GDM1 (cell line): ENCODE data around the gene CIAO3.

Experiments used
- DNase-seq: peaks from one replicate; lab custom pipeline; 2025; lab: John Stamatoyannopoulos, UW

The CIAO3 gene

DNA sequence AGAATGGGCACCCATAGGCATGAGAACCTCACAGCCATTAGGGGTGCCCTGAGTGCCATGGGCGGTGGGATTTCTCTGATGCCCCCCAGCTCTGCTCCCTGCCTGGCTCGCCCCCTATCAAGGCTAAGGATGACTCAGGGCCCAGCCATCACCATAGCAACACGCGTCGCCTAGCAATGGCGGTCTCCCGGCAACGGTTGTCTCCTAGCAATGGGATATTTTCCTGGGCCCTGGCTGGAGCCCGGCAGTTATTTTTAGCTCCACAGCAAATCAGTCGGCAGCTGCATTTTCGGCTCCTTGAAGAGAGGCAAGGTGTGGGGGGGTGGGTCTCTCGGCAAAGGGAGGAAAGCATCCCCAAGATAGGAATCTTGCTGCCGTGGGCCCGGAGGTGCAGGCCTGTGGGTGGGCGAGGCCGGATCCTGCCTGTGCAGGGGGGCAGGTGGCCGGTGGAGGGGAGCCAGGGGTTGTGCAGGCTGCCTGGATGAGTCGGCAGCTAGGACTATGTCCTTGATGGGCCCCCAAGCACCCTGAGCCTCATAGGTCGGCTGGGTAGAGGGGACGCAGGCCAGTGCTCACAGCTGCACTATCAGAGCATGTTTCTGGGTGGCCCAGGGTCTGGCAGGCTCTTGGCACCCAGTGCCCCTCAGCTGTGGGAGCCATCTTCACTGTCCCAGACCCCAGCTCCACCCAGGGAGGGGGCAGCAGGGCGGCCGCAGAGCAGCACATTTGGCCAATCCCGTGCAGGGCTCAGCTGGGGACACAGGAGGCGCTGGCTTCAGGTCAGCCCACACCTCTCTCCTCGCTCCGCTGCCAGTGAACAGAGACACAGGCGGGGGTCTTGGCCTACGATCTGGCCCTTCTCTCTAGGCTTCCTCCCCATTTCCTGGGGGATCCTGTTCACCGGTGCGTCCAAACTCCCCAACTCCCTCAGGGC, 31.0 kb downstream of the CIAO3 start:
- no peak for DNase-seq

DNA sequence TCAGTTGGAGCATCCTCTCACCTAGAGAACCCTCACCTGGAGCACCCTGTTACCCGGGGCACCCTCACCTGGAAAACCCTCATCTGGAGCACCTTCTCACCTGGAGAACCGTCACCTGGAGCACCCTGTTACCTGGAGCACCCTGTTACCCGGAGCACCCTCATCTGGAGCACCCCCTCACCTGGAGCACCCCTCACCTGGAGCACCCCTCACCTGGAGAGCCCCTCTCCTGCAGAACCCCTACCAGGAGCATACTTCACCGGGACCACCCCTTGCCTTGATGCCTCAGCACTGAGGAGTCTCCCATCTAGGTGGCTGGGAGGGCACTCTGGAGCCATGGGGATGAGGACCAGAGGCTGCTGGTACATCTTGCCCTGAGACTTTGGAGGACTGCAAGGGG, 31.8 kb downstream of the CIAO3 start:
- DNase-seq, result no peak

DNA sequence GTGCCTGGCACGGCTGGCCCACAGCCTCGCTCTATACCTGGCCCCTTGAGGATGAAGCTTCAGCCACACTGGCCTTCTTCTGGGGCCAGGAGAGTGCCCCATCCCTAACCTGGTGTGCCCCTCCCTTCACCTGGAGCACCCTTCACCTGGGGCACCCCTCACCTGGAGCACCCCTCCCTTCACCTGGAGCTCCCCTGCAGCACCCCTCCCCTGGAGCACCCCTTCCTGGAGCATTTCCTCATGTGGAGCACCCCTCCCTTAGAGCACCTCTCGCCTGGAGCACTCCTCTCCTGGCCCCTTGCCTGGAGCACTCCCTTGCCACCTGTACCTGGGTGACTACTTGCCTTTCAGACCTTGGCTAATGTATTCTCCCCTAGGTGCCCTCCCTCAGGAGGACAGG, 32.8 kb downstream of the CIAO3 start:
- DNase-seq, result no peak

GRCh38 chr16:707062-707538, 33.7 kb downstream of the CIAO3 start:
- no peak for DNase-seq

DNA sequence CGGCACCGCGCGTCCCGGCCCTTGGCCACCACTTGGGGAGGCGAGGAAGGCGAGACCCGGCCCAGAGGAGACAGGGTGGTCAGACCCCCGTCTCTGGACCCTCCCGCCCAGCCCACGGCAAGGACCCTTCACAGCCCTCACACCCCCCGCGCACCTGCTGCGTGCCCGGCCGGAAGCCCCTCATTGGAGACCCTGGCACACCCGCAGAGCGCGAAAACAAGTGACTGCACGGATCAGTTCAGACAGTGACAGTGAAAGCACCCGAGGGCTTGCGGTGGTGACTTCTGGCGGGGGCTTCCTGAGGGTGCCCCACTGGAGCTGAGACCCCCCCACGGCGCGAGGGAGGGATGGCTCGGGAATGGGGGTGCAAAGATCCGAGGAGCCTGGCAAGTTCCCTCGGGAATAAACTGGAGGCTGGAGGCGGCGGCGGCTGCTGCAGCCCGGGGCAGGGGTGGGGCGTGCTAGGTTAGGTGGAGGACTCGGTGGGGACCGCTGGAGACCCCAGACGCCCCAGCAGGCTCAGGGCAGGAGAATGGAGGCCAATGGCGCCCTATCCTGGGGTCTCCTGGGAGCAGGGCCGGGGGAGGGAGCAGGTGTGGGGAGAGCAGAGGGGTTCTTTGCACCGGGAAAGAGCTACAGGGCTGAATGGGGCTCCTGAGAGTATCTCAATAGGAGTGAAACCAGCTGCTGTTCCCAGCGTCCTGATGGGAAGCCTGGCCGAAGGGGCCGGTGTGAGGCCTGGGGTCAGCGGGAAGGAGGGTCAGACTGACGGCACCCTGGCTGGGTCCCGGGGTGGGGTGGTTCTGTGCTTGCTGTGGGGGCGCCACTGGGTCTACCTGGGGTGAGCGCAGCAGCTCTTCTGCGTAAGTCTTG, 34.4 kb downstream of the CIAO3 start:
- no peak for DNase-seq

GRCh38 chr16:705431-706188, 35.2 kb downstream of the CIAO3 start, which contains the start of gene FBXL16:
TSS of gene FBXL16 (minus strand) at chr16:705801. CDS start at chr16:697405, 8,396 bp downstream.
- DNase-seq, result no peak

DNA sequence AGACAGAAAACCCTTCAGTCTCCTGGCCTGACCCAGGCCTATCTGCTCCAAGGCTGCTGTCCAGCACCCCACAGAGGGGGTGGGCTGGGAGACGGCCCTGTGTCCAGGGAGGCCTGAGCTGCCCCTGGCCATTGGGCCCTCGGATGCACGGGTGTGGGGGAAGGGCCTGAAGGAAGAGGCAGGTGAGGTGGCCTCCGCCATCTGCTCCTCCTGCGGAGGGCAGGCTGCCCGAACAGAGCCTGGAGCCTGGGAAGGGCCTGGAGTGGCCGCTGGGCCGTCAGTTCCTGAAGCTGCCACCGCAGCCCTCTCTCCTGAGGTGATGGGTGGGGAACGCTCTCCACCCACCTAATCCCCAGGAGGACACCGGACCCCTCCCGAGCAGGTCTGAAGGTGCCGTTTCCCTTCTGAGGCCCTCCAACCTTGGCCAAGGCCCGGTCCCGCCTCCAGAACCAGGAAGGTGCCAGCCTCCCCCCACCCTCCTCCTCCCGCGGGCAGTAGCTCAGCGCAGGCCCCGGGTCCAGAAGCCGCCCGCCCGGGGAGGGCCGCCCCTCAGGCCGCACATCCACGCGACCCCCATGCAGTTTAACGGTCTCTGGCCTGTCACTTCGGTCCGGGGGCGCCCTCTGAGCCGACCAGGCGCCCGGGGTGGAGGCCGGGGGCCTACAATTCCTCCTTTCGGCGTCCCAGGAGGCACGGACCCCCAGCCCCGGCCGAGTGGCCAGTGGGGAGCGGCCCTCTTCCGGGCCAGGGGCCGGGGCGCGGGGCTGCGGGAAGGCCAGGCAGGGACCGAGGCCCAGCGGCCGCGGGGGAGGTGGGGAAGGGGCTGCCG, 36.0 kb downstream of the CIAO3 start:
- no peak for DNase-seq

GRCh38 chr16:704047-704446, 36.8 kb downstream of the CIAO3 start:
- DNase-seq, result no peak

- DNase-seq, result no peak
Observed at GRCh38 chr16:703406-703805, 37.4 kb downstream of the CIAO3 start.

DNA sequence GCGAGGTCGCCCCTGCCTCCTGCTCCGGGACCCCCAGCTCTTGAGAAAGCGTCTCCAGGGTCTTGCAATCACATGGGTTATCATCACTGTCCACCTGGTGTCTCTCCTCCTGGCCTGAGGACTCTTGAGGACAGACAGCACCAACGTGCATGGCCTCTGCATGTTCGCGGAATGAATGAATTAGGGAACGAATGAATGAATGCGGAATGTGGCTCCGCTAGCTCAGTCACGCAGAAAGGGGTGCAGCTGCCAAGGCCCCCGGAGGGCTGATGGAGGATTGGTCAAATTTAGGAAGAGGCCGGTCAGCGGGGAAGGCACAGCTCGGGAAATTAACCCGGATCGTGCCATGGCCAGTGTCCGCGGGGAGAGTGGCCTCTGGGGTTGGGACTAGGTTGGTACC, 38.5 kb downstream of the CIAO3 start:
- no peak for DNase-seq

- no peak for DNase-seq
Observed at GRCh38 chr16:700684-701584, 39.9 kb downstream of the CIAO3 start.

DNA sequence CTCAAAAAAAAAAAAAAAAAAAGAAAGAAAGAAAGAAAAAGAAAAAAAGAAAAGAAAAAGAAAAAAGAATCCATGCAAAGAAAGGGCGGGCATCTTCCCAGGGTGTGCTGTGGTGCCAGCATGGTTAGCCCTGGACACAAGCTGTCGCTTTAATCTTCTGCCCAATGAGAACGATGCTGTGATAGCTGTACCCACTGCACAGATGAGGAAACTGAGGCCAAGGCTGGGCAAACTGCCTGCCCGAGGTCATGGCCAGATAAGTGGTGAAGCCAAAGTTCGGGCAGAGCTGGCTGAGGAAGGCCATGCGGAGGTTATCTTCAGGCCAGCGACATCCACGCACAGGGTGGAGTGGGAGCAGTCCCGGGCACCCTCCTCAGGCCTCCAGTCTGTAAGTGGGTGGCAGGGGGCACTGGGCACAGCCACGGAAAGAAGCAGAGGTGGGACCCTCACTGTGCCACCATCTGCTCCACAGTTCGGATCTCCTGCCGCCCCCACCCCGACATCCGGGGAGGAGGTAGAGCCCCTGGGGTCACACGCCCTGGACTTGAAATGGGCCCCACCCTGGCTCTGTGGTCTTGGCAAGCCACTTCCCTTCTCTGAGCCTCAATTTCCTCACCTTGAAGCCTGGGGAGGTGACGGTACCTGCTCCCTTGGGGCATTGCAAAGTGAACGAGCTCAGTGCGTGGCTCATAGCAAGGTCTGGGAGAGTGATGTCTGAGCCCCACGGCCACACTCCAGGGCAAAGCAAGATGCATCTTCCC, 41.7 kb downstream of the CIAO3 start:
- DNase-seq, result no peak

DNA sequence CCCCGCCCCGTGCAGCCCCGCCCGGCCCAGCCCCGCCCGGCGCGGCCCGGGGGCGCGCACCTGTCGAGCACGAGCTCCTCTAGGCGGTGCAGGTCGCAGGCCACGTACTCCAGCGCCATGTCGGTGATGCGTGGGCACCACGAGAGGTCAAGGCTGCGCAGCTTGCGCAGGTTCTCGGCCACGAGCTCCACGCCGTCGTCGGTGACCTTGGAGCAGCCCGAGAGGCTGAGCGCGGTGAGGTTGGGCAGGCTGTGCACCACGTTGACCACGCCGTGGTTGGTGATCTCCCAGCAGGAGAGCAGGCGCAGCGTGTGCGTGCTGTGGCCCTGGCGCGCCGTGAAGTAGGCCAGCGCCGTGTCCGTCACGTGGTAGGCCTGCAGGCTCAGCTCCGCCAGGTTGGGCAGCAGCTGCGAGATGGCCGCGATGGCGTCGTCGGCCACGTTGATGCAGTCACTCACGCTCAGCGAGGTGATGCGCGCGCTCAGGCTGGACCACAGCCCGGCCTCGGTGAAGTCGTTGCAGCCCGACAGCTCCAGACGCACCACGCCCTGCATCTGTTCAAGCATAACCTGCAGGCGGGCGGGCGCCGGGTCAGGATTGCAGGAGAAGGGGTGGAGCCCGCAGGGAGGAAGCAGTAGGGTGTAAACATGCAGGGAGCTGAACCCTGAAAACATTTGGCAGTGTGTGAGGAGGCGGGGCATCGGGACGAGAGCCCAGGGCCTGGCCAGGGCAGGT, 45.3 kb downstream of the CIAO3 start:
- no peak for DNase-seq

DNA sequence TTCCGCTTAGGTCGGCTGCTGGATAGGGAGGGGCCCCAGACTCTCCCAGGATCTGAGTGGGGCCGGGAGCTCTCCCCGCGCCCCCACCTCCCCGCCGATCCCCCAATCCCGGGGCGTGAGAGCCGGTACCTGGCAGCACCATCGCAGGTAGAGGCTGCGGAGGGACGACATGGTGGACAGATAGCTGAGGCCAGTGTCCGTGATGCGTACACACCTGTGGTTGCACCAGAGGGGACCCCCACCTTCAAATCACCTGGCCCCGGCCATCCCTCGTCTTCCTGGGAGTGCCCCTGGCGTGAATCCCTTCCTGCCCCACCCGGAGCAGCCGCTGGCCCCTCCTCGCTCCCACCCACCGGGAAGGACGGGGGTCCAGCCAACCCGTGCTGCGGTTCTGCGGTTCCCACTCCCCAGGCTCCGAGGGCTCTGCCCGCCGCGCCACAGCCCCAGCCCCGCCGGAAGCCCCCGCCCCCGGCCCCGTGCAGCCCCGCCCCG, 45.9 kb downstream of the CIAO3 start:
- no peak for DNase-seq

DNA sequence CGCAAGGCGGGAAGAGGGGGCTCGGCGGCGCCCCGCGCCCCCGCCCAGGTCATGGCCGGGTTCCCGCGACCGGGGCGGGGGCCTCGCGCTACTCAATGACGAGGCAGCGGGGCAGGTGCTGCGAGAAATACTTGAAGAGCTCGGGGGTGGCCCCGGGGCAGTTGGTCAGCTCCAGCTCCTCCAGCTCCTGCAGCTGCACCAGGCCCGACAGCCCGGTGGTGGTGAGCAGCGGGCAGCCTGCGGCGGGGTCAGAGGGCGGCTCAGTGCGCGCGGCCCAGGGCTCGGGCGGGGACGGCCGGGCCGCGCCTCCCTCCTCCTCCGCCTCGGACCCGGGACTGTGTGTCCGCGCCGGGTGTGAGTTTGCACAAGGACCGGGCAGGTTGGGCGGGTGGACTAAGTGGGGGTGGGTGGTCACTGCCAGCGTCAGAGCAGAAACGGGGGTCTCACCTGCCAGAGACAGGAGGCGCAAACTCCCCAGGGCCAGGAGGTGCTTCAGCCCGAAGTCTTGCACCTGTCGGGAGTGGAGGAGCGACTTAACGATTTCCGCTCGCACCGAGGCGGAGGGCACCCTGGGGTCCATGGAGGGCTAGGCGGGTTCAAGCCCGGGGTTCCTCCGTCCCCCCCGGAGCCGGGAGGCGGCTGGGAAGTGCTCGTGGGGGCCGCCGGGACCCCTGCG, 46.5 kb downstream of the CIAO3 start:
- no peak for DNase-seq

GRCh38 chr16:693766-694165, 47.0 kb downstream of the CIAO3 start:
- DNase-seq, result no peak

- no peak for DNase-seq
Observed at GRCh38 chr16:693364-693763, 47.4 kb downstream of the CIAO3 start.
